ENCODE measurements around the gene LHX6. TPM values are rescaled to one million over a fixed set of nuclear protein-coding genes. Genes with fewer than 3 reads are reported as not detected.

The LHX6 gene
- total RNA-seq, 4 donors from 2014 or later, result 0.68 to 12.7 (median 1.4) TPM; not detected in 1

DNA sequence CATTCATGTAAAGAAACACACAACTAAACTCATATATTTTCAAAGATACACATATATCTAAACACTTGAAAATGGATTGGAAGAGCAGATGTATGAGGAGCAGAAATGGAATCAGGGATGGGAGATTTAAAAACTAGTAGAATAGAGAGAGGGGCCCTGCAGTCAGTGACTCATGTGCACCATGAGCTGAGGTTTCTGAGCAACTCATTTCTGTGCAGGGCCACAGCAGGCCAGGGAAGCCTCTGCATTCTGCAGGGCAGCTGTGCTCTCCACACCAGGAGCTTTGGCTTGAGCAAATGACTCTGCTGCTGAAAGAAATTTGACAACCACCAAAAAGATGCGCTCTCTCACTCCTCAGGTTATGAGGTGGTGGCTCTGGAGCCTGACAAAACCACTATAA lies 27.1 kb downstream of the LHX6 start:
- Histone ChIP-seq H3K36me3 (no peaks in the 10 kb centered on the region), H3K27ac (no peak overlapping the region), H3K9me3 (no peaks in the 10 kb centered on the region), H3K4me3 (no peak overlapping the region), H3K4me1 (peaks cover 0 to 6% (median 0%) of the 10 kb centered on the region in 4 donors), H3K27me3 (peaks cover 1% of the 10 kb centered on the region)
- TF ChIP-seq EP300 (IDR thresholded peaks at IDR 0.05; ENCODE audit: low read depth), result no peak
- TF ChIP-seq, protein P1, sequence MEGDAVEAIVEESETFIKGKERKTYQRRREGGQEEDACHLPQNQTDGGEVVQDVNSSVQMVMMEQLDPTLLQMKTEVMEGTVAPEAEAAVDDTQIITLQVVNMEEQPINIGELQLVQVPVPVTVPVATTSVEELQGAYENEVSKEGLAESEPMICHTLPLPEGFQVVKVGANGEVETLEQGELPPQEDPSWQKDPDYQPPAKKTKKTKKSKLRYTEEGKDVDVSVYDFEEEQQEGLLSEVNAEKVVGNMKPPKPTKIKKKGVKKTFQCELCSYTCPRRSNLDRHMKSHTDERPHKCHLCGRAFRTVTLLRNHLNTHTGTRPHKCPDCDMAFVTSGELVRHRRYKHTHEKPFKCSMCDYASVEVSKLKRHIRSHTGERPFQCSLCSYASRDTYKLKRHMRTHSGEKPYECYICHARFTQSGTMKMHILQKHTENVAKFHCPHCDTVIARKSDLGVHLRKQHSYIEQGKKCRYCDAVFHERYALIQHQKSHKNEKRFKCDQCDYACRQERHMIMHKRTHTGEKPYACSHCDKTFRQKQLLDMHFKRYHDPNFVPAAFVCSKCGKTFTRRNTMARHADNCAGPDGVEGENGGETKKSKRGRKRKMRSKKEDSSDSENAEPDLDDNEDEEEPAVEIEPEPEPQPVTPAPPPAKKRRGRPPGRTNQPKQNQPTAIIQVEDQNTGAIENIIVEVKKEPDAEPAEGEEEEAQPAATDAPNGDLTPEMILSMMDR (IDR thresholded peaks at IDR 0.05), result no peak
- in situ Hi-C loops (cut with MboI; ENCODE audit: low pct_ligation_motif_present in 1 of 4, low pct_unique_long_range_greater_than_20kb in 1 of 4, low sequenced_read_pairs in 3 of 4) (no loop called here), intact Hi-C loops (cut with DNase I; ENCODE audit: low total_unique reads) (no loop called here)
- no peak for DNase-seq
- 86% methylated on average over 1 of the region's 1 CpG; no CpG with 5 or more reads in 1 of the 2 donors for WGBS, 2 donors (ENCODE audit: low coverage in 1 of 2)

DNA sequence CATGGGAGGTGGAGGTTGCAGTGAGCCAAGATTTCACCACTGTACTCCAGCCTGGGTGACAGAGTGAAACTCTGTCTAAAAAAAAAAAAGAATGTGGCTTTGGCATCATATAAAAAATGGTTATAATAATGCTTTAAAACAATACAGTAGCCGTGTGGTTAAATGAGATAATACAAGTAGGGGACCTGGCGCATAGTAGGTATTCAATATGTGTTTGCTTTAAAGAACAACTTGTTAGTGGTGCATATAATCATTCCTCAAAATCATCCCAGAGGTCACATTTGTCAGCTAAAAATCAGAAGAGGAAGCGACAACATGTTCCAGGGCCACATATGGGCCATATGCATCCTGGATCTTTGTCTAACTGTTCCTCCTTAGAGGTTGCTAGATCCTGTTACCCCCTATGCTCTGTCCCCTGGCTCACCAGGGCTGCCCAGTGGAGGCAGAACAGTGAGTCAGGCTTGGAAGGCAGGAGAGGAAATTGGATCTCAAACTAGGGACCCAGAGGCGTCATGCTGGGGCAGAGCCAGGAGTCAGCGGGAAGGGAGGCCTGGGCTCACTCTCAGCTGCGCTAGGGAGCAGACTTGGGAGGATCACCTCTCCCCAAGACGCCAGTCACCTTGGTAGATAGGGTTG lies 27.7 kb downstream of the LHX6 start:
- no peaks in the 10 kb centered on the region for H3K9me3 ChIP-seq
- no peak overlapping the region for H3K27ac ChIP-seq
- WGBS, 2 donors (ENCODE audit: low coverage in 1 of 2), result 92 to 93% methylated on average over 3 to 7 of the region's 7 CpGs
- no peaks in the 10 kb centered on the region for H3K36me3 ChIP-seq
- no peak for DNase-seq
- TF ChIP-seq EP300 (IDR thresholded peaks at IDR 0.05; ENCODE audit: low read depth) (no peak), POLR2A (IDR thresholded peaks at IDR 0.05) (no peak), POLR2AphosphoS5 (IDR thresholded peaks at IDR 0.05) (no peak)
- TF ChIP-seq, protein P1 (IDR thresholded peaks at IDR 0.05), result no peak
- H3K27me3 ChIP-seq, result no peaks in the 10 kb centered on the region
- H3K4me1 ChIP-seq, result peaks cover 0 to 6% (median 0%) of the 10 kb centered on the region in 4 donors
- no peak overlapping the region for H3K4me3 ChIP-seq
- in situ Hi-C loops (cut with MboI; ENCODE audit: low pct_ligation_motif_present in 1 of 4, low pct_unique_long_range_greater_than_20kb in 1 of 4, low sequenced_read_pairs in 3 of 4) (no loop called here), intact Hi-C loops (cut with DNase I; ENCODE audit: low total_unique reads) (no loop called here)

DNA sequence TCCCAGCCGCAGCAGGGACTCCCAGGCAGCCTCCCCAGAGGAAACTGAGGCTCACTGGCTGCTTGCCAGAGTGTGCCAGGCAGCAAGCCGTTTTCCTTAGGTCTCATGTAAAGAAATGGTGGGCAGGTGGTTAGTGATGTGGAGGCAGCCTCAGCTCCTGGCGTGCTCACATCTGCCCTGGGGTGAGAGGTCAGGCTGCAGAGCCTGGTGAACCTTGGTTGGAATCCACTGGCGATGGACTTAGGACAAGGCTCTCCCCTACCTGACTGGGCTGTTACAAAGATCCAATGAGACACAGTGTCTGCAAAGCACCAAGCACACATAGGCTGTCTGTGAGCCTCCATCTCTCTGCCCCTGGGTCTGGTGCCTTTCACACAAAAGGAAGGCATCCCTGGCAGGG lies 30.9 kb downstream of the LHX6 start:
- intact Hi-C loops (cut with DNase I; ENCODE audit: low total_unique reads) (no loop called here), in situ Hi-C loops (cut with MboI; ENCODE audit: low pct_ligation_motif_present in 1 of 4, low pct_unique_long_range_greater_than_20kb in 1 of 4, low sequenced_read_pairs in 3 of 4) (no loop called here)
- Histone ChIP-seq H3K4me3 (no peak overlapping the region), H3K36me3 (no peaks in the 10 kb centered on the region), H3K27ac (no peak overlapping the region), H3K27me3 (no peaks in the 10 kb centered on the region), H3K9me3 (no peaks in the 10 kb centered on the region), H3K4me1 (peaks cover 0 to 6% (median 0%) of the 10 kb centered on the region in 4 donors)
- WGBS, 2 donors (ENCODE audit: low coverage in 1 of 2), result 46% methylated on average over 4 of the region's 4 CpGs; no CpG with 5 or more reads in 1 of the 2 donors
- DNase-seq, result no peak
- TF ChIP-seq POLR2A (IDR thresholded peaks at IDR 0.05) (no peak), POLR2AphosphoS5 (IDR thresholded peaks at IDR 0.05) (no peak), EP300 (IDR thresholded peaks at IDR 0.05; ENCODE audit: low read depth) (no peak)
- TF ChIP-seq, protein P1 (IDR thresholded peaks at IDR 0.05), result no peak

DNA sequence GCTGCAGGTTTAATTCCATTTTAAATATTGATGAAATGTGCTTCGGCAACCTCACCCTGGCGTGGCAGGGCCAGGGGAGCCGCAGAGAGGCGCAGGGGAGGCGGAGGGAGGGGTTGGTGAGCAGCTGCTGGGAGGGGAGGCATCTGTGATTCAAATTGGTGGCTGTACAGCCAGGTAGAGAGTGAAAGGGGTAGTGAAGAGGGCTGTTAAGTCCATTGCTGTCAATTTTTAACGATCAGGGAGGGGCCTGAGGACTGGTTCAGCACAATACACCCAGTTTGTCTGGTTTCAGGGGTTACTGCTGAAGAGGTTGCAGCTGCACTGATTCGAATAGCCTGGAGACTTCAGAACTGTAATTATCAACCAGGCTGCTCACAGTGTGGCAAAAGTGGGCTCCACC lies 31.3 kb downstream of the LHX6 start:
- 54 to 58% methylated on average over 5 to 7 of the region's 7 CpGs for WGBS, 2 donors (ENCODE audit: low coverage in 1 of 2)
- H3K4me3 ChIP-seq, result no peak overlapping the region
- peaks cover 0 to 6% (median 0%) of the 10 kb centered on the region in 4 donors for H3K4me1 ChIP-seq
- intact Hi-C loops (cut with DNase I; ENCODE audit: low total_unique reads) (no loop called here), in situ Hi-C loops (cut with MboI; ENCODE audit: low pct_ligation_motif_present in 1 of 4, low pct_unique_long_range_greater_than_20kb in 1 of 4, low sequenced_read_pairs in 3 of 4) (no loop called here)
- TF ChIP-seq EP300 (IDR thresholded peaks at IDR 0.05; ENCODE audit: low read depth) (no peak), POLR2A (IDR thresholded peaks at IDR 0.05) (no peak), POLR2AphosphoS5 (IDR thresholded peaks at IDR 0.05) (no peak)
- TF ChIP-seq, protein P1 (IDR thresholded peaks at IDR 0.05), result no peak
- H3K27me3 ChIP-seq, result no peaks in the 10 kb centered on the region
- H3K36me3 ChIP-seq, result no peaks in the 10 kb centered on the region
- DNase-seq, result no peak
- no peak overlapping the region for H3K27ac ChIP-seq
- no peaks in the 10 kb centered on the region for H3K9me3 ChIP-seq
